GM21526 (cell line): ENCODE results near the gene SECTM1.

Experiments used
- ATAC-seq: cut with Tn5 transposase; IDR thresholded peaks from one replicate; pipeline ENCODE4 v1.9.1; 2021; ENCODE audit warnings: moderate library complexity; ENCODE audit not compliant: unreplicated experiment, low FRiP score

The SECTM1 gene

DNA sequence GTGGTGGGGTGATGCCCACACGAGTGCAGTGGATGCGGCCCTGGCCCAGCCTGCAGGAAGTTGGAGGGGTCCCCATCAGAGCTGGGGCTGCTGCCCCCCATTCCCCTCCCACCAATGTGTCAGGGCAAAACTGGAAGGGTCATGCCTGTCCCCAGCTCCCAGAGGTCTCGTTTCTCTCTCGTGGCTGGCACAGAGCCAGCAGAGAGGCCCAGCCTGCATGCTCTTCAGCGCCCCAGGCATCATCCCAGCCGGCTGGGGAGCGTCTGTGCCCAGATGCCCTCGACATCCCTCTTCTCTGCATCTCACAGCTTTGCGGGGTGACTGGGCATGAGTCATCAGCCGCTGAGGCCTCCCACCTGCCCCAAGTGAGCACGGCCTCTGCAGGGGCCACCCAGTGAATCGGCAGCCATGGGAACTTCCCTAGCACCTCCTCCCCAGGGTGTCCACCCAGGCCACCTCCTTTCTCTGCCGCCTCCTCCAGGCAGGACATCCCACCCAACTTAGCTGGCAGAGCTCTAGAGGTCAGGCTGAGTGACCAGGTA is 50.3 kb downstream of the SECTM1 start:
- ATAC-seq = no peak

DNA sequence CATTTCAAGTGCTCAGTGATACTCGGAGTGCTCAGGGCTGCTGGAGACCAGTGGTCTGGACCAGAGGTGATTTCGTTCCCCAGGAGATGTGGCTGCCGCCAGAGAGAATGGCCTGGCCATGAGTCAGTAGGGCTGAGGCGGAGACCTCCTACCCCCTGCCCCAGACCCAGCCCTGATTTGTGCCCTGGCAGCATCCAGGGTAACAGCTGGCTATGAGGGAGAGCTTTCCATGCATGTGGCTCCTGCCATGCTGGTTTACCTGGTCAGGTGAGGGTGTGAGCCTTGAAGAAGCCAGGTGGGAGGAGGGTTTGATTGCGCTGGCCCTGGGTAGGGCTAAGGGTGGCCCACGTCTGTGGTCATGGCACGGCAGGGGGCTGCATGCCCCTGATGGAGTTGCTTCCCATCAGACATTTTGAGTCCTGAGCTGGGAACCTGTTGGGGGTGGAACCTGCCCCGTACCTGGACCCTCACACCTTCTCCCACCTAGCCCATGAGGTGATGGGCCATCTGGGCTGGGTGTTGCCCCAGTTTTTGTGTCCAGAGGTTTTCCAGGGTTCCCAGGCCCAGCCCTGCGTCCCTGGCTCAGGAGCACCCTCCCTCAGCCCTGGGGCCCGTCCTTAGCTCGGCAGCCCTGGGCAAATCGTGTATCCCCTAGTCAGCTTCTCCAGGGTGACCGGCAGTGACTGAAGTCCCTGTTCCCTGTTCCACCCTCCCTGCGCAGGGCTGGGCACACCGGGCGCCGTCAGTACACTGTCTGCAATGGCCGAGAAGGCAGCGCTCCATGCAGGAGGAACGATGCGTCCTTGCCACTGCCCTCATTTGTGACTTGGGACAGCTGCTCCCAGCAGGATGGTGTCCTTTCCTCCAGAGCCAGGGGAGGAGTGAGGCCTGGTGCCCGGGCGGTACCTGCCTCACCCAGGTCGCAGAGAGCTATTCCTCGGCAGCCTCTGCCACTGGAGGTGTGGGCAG is 51.0 kb downstream of the SECTM1 start:
- no peak for ATAC-seq

DNA sequence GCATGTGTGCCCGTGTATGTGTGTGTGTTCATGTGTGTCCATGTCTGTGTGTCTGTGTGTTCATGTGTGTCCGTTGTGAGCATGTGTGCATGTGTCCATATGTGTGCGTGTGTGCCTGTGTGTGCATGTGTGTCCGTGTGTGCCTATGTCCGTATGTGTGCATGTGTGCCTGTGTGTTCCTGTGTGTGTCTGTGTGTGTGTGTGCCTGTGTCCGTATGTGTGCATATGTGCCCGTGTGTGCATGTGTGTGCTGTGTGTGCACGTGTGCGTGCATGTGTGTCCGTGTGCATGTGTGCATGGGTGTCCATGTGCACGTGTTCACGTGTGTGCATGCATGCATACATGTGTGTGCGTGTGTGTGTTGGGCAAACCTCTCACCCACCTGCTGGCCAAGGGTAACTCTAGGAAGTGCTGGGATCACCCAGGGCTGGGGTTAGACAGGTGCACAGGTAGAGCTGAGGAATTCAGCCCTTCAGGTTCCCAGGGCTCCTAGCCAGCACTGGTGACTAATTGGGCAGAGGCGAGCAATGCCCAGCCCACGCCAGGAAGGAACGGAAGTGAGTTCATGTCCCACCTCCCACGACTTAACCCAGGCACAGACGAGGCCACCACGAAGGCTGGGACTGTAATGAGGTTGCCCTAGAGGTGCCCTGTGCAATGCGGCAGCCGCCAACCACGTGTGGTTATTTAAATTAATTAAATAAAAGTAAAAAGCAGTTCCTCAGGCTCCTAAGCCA is 51.9 kb downstream of the SECTM1 start:
- no peak for ATAC-seq

DNA sequence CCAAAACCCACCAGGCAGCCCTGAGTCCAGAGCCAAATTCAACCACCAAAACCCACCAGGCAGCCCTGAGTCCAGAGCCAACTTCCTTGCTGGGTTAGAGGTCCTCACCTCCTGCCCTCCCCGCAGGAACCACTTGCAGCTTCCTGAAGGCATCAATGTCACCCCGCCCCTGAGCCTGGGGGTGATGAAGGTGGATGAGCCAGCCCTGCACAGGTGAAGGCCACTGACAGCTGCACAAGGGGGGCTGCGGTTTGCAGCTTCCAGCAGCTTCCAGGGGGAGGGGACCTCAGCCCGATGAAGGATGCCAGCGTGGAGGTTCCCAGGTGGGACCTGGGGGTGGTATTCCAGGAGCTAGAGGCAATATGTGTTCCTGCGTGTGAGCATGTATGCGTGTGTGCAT is 52.5 kb downstream of the SECTM1 start:
- no peak for ATAC-seq

DNA sequence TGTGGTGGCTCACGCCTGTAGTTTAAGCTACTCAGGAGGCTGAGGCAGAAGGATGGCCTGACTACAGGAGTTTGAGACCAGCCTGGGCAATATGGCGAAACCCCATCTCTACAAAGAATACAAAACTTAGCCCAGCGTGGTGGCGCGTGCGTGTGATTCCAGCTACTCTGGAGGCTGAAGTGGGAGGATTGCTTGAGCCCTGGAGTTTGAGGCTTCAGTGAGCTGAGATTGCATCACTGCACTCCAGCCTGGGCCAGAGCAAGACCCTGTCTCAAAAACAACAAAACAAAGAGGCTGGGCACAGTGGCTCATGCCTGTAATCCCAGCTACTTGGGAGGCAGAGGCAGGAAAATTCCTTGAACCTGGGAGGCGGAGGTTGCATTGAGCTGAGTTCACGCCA is 53.0 kb downstream of the SECTM1 start:
- no peak for ATAC-seq

DNA sequence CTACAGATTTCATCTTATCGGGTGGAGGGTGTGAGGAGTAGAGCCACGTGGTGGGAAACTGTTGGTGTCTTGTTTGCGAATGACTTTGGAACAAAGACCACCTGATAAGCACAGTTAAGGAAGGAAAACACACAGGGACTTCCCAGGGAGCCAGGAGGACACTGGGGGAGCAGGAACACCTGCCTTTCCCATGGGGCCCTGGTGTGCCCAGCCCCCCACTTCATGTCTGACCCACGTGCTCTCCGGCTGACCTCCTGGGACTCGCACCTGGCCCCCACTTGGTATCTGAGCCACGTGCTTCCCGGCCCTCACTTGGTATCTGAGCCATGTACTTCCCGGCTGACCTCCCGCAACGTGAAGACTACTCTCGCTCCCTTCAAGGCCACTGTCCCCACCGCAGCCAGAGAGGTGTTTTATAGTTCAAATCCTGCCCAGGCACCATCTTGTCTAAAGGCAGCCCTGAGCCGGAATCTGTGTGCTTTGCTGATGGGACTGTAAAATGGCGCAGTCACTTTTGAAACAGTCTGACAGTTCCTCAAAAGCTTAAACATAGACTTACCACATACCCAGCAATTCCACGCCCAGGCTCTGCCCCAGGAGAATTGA is 54.7 kb downstream of the SECTM1 start:
- no peak for ATAC-seq

DNA sequence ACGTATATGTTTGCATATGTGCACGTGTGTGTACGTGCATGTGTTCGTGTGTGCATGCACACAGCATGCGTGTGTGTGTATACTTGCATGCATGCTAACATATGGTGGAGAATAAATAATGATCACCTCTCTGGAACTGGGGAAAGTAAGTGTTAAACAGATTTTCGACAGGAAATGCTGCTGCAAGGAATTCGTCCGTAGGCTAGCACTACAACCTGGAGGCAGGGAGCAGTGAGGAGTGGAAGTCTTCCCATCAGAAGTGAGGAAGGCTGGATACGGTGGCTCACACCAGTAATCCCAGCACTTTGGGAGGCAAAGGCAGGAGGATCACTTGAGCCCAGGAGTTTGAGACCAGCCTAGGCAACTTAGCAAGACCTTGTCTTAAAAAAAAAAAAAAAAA is 55.3 kb downstream of the SECTM1 start:
- no peak for ATAC-seq

DNA sequence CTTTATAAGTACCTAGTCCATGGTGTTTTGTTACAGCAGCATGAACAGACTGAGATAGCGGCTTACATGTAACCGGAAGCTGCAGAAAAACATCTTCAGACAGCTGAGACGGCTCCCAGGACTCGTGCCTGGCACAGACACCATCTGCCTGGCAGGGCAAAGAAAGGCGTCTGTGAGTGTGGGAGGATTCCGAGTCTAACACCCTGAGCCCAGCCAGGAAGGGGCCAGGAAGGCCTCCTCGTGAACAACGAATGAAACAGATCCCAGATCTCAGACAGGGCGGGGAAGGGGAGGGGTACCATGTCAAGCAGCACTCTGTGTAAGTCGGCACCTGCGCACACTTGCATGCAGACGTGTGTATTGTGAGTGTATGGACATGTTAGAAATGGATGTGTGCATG is 55.7 kb downstream of the SECTM1 start:
- ATAC-seq = no peak

DNA sequence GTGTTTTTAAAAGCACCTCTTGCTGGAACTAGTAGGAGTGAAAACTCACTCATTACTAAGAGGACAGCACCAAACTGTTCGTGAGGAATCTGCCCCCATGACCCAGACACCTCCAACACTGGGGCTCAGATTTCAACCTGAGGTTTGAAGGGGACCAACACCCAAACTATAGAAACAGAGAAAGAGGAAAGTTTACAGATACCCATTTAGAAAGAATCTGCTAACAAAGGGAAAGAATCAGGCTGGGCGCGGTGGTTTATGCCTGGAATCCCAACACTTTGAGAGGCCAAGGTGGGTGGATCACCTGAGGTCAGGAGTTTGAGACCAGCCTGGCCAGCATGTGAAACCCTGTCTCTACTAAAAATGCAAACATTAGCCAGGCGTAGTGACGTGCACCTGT is 56.6 kb downstream of the SECTM1 start:
- no peak for ATAC-seq

DNA sequence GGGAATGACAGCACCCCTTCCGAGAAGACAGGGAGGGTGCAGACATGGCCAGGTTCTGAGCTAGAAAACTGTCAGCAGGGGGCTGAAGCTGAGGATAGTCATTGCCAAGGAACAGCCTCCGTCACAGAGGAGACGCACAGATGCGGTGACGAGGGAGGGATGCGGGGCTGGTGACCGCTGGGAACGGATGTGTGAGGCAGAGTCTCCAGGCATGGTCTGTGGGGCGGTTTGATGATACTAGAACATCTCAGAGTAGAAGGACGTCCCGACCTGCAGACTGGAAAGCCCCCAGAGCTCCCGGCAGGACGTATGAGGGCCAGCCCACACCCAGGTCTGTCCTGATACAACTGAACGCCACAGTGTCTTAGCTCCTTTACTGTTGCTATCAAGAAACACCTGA is 58.2 kb downstream of the SECTM1 start:
- ATAC-seq = no peak

DNA sequence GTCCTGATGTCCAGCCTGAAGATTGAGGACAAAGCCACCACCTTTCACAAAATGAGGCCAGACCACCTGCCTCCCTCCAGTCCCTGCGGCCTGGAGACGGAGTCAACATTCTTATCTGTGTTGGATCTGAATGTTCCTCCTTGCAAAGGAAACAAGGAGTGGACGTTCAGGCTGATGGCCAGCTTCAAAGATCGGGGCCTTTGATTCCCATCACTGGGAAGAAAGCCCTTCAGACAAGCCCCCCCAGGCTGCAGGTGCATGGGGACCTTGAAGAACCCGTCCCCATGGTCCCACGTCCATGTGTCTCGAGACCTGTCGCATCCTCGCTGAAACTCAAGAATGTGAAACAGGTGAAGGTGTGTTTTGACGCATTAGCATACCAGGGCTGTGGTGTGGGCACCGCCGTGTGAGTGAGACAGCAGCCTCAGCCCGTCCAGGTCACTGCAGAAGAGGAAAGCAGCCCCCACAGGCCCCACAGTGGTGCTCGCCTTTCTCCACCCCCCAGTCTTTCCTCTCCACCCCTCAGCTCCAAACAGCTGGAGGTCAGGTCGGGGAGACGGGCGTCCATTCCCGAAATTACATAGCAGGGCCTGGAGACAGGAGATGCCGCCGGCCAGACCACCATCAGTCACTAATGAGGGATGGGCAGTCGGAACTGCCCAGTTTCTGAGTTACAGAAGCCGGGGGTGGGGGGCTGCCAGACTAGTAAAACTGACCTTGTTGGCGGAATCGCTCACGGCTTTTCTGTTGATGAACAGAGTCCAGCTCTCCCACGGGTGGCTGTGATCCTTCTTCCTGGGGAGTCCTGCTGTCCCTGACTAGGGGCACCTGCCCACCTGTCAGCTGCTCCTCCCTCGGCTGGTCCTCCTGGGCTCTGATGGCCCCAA is 59.2 kb downstream of the SECTM1 start:
- ATAC-seq = no peak

DNA sequence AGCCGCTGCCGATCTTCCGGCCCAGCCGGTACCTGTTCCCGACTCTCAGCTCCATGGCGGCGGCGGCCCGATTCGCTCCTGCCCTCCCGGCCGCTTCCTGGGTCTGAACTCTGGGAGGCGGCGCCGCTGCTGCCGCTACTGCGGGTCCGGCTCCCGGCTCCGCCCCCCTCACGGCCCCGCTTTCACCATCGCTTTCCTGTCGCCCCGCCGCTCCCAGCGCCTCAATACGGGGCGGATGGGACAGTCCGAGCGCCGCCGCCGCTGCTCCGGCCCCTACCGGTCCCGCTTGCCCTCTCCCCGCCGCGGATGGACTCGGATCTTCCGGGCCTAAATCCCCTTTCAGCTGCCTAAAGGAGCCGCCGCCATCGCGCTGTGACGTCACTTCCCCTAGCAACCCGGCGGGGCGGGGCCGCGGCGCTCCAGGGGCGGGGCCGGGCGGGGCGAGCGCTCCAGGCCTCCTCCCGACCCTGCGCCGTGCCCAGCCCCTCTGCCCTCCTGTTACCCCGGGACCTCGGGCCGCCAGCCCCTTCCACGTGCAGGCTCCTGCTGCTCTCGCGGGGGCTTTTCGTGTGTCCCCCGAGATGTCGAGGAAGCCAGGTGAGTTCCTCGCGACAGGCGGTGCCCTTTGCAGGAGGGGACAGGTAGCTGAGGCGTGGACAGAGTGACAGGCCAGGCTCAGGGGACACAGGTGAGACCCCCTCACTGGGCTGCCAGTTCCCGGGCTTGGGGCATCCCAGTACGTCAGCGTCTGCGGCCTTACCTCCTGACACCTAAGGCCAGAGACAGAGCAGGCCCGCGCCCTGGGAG is 60.0 kb downstream of the SECTM1 start, which contains the start of gene CSNK1D:
TSS of gene CSNK1D (minus strand) at position 374 of the 807 bp plus-strand sequence. CDS start at position 55, 319 bp downstream.
- ATAC-seq = peak; percentile 65

DNA sequence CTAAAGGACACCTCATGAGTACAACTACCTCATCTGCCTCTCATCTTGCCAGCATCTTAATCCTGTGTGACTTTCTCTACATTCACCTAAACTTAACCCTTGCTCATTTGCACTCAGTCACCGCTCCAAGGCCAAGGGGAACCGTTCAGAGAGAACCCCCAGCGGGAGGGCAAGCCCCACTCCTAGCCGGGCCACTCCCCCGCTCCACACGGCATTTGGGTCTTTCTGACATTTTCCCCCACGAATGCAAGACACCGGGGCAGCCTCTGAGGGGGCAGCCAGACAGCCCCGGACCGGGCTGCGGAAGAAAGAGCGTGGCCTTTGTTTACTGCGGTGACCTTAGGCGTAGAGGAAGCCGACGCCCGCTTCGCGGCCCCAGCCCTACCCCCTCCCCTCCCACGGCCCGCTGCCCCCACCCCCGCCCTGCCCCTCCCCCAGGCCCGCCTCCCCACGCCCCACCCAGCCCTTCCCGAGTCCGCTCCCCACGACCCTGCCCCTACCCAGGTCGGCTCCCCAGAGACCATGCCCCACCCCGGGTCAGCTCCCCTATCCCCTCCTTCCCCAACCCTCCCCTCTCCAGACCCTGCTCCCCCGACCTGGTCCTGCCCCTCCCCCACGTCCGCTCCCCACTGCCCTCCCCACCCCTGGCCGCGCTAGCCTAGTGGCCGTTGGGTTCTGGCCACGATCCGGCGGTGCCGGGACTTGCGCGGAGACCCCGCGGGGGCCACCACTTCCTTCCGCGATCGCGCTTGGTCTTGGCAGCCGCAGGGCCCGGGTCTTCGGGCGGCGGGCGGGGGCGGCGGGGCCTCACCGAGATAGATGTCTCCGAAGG is 60.9 kb downstream of the SECTM1 start:
- no peak for ATAC-seq

DNA sequence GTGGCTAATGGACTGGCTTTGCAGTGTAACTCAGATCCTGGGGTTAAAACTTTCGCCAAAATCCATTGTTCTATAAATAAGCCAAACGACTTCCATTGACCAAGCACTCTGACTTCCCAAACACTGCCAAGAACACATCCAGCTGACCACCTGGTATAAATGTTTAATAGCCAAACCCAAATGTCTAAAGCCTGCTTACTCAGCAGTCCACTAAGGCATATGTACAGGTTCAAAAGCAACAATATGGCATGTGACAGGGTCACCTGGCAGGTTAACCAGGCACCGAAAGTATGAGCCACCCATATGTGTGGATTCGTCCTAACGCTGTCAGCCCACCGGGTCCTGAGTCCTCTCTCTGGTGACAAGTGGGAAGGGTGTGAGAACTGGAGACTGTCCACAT is 62.2 kb downstream of the SECTM1 start:
- no peak for ATAC-seq
